ENCODE data around the gene SGPP2.

DNA sequence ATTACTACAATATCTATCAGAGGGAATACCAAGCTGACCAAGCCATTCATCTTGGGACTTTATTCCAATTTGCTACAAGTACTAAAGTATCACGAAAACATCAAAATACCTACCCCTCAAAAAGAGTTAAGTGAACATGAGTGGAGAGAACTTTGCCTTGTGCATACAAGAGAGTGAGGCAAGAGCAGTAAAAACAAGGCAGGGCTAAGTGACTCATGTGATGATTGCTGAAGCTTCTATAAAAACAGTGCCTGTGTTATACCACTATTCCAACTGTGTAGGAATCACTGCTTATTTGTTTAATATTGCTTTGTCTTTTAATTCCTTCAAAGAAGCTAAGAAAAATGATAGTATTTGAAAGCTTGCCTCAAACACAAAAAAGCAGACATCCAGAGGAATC, 170.3 kb downstream of the SGPP2 start:
- TF ChIP-seq, protein P1, sequence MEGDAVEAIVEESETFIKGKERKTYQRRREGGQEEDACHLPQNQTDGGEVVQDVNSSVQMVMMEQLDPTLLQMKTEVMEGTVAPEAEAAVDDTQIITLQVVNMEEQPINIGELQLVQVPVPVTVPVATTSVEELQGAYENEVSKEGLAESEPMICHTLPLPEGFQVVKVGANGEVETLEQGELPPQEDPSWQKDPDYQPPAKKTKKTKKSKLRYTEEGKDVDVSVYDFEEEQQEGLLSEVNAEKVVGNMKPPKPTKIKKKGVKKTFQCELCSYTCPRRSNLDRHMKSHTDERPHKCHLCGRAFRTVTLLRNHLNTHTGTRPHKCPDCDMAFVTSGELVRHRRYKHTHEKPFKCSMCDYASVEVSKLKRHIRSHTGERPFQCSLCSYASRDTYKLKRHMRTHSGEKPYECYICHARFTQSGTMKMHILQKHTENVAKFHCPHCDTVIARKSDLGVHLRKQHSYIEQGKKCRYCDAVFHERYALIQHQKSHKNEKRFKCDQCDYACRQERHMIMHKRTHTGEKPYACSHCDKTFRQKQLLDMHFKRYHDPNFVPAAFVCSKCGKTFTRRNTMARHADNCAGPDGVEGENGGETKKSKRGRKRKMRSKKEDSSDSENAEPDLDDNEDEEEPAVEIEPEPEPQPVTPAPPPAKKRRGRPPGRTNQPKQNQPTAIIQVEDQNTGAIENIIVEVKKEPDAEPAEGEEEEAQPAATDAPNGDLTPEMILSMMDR (conservative IDR thresholded peaks at IDR 0.05; ENCODE audit: low read length), result no peak
- TF ChIP-seq EZH2phosphoT487 (IDR thresholded peaks at IDR 0.05; ENCODE audit: borderline replicate concordance, low read depth, low read length), result no peak
